Endometrial microvascular endothelial cells (primary cell): ENCODE data around the gene TCP1. TPM values are rescaled to one million over a fixed set of nuclear protein-coding genes. Genes with fewer than 3 reads are reported as not detected.
"Not testable (repeated sequence)": the region's sequence is repeated elsewhere in the genome, so short reads cannot be mapped to it uniquely, and the experiment has no call there.

Source experiments
- in situ Hi-C: cut with HindIII; loops from 2 replicates; pipeline ENCODE4 v1.10.0; 2017; ENCODE audit warnings: low sequenced_read_pairs, low pct_unique_long_range_greater_than_20kb; ENCODE audit errors: inconsistent ontology term
- total RNA-seq: library from RNA; depleted of rRNA; stranded (reverse); fragments of >200 nt; gene quantifications from one replicate; pipeline ENCODE4 v1.2.3, GENCODE V29; 2015; ENCODE audit errors: inconsistent ontology term

TCP1 gene
- total RNA-seq, 1 donor from 2014 or later = 324 TPM

DNA sequence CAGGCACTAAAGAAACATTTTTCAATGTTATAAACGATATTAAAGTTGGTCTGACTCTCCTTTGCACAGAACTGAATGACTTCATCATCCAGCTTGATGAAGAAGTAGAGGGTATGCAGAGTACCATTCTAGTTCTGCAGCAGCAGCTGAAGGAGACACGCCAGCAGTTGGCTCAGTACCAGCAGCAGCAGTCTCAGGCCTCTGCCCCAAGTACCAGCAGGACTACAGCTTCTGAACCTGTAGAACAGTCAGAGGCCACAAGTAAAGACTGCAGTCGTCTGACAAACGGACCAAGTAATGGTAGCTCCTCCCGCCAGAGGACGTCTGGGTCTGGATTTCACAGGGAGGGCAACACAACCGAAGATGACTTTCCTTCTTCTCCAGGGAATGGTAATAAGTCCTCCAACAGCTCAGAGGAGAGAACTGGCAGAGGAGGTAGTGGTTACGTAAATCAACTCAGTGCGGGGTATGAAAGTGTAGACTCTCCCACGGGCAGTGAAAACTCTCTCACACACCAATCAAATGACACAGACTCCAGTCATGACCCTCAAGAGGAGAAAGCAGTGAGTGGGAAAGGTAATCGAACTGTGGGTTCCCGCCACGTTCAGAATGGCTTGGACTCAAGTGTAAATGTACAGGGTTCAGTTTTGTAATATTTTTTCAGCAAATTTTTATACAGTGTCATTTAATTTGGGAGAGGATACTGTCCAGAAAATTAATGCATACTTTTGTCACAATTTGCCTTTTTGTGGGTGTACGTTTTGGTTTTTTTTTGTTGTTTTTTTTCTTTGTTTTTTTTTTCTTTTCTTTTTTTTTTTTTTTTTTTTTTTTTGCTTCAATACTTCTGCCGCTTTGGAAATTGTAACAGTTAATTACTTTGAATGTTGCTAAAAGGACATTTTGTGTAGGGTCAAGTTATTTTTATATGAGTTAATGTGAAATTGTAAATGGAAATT lies 34.2 kb downstream of the TCP1 start:
- in situ Hi-C loops = loop anchor here (25.0 kb wide), 1 partner anchor 232 kb away; no protein-coding TSS in a partner anchor

DNA sequence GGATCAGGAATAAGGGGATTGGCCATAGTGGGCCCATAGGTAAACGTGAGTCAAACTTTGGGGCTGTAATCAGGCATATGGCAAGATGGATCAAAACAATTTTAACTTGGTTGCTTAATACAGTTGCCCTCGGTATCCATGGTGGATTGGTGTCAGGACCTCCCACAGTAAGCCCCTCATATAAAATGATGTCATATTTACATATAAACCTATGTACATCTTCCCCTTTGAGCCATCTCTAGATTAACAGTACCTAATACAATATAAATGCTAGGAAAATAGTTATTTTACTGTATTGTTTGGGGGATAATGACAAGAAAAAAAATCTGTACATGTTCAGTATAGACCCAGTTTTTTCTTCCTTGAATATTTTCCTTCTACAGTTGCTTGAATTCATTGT lies 35.0 kb downstream of the TCP1 start:
- in situ Hi-C loops = loop anchor here (25.0 kb wide), 1 partner anchor 233 kb away; no protein-coding TSS in a partner anchor

DNA sequence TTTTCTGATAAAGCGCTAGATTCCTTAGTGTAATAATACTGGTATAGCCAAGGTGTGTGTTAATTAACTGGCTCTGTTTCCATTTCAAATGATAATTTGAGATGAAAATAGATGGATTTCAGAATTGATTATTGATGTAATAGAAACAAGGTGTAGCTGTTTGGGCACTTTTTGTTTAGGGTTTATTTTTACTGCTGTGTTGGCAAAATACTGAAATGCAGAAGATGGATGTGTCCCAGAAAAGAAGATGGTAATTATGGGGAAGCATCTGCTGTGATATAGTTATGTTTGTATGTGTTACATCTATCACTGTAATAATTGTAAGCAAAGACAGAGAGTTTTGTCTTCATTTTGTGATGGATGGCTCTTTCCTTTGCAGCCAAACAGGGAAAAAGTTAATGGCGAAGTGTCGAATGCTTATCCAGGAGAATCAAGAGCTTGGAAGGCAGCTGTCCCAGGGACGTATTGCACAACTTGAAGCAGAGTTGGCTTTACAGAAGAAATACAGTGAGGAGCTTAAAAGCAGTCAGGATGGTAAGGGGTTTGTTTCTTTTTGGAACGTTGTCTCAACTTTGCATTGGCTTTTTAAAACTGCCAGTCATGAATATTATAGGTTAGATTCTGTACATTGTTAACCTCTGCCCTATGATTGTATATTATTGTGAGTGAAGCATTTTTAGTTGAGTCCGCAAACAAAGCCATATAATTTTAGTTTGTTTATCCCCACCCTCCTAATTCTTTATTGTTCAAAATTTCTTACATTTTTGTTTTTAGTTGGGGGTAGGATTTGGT lies 36.1 kb downstream of the TCP1 start:
- in situ Hi-C loops = loop anchor here (25.0 kb wide), 1 partner anchor 234 kb away; no protein-coding TSS in a partner anchor

DNA sequence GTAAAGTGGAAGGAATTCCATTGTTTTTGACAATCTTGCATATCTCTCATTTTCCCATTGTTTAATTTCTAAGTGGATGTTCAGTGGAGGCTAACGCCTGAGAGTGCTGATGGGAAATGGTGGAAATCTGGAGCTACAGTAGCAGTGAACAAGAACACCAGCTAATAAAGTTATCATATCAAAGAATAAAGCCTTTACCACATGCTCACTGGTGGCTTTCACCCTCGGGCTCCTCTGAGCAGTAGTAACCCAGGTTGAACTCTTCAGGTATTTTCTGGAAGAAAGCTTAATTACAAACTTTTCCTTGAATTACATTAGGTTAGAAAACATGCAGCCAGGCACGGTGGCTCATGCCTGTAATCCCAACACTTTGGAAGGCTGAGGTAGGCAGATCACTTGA lies 38.0 kb downstream of the TCP1 start:
- in situ Hi-C loops = loop anchor here (25.0 kb wide), 1 partner anchor 236 kb away; no protein-coding TSS in a partner anchor

DNA sequence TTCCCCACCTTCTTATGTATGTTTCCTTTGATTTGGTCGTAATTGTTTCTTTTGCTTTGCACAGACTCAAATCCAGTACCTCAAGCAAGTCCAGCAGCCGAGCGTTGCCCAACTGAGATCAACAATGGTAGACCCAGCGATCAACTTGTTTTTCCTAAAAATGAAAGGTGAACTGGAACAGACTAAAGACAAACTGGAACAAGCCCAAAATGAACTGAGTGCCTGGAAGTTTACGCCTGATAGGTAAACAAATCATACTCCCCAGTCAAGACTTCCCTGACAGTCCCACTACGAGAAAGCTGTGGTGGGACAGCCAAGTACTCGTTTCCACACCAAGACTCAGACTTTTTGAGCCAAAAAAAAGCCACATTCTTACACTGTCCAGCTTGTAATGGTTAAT lies 41.3 kb downstream of the TCP1 start:
- in situ Hi-C loops = not testable (repeated sequence)

DNA sequence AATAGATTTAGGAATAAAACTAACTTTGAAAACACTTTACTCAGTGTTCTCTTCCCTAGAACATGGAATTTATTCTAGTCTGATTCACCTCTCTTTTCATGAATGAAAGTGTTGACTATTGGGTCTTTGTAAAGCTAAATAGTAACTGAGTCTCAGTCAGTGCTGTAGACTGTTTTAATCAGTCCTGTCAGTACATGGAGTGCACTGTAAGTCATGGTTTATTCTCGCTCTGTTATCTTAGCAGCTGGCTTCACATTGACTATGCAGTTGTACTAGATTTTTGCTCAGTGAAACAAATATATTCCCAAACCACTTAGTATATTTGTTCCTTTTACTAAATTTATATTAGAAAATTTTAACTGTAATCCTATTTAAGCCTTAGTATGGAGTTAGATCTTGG lies 42.6 kb downstream of the TCP1 start:
- in situ Hi-C loops = no loop called here

DNA sequence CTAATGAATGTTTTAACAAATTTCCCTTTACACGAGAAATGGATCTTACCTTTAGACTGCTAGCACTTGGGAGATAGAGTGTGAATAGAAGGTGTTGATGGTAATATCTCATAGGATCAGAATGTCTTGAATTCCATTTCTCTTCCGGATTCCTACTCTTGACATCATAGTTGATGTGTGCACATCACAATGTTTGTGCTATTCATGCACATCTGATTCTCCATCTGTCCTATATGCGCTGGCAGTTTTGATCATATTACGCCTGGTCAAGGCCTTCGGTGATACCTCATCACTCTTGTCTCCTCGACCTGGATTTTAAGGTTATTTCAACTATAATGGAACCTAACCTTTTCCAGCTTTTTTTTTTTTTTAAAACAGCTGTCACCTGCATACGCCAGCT lies 44.3 kb downstream of the TCP1 start:
- in situ Hi-C loops = no loop called here

DNA sequence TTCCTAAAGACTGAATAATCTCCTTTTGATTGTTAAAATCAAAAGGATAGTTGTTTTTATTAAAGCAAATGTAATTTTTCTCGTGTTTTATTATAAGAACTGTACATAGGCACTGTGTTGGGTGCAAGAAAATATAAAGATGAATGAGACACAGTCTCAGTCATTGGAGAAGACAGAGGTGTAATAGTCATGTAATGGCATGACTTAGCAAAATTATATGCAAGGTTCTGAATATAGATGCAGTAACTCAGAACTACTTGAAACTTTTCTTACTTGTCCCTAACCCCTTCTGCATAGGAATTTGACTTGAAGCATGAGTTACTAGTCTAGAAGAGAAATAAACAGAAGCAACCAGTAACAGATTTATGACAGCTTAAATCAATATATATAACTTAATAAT lies 47.2 kb downstream of the TCP1 start:
- in situ Hi-C loops = no loop called here

DNA sequence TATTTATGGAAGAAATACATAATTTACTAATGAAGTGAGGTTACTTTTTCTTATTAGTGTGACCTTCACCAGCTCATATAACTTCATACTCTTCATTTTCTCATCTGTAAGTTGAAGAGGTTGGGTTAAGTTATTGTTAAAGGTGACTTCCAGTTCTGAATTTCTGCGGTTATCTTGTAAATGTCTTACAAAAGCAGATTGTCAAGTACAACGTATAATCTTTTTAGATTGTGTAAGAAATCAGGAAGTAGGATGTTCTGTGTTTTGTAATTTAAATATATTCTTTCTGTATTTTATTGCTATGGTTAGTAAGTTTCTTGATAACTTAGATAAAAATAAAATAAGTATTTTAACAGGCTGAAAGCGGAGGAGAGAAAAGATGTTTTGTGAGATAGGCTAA lies 50.1 kb downstream of the TCP1 start:
- in situ Hi-C loops = no loop called here

DNA sequence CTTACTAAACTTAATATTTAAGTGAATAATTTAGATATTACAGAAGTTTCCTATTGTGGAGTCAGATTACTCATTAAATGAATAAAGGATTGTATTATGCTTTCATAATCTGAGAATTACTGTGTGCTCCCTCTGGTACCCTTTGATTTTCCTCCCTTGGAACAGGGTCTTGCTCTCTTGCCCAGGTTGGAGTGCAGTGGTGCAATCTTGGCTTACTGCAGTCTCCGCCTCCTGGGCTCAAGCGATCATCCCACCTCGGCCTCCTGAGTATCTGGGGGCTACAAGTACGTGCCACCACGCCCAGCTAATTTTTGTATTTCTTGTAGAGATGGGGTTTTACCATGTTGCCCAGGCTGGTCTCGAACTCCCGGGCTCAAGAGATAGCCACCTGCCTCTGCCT lies 52.5 kb downstream of the TCP1 start:
- in situ Hi-C loops = no loop called here

DNA sequence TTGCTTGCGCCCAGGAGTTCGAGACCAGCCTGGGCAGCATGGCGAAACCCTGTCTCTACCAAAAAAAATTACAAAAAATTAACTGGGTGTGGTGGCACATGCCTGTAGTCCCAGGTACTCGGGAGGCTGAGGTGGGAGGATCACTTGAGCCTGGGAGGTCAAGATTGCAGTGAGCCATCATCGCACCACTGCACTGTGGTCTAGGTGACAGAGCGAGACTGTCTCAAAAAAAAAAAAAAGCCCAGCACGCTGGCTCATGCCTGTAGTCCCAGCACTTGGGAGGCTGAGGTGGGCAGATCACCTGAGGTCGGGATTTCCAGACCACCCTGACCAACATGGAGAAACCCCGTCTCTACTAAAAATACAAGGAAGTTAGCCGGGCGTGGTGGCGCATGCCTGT lies 56.0 kb downstream of the TCP1 start:
- in situ Hi-C loops = not testable (repeated sequence)

DNA sequence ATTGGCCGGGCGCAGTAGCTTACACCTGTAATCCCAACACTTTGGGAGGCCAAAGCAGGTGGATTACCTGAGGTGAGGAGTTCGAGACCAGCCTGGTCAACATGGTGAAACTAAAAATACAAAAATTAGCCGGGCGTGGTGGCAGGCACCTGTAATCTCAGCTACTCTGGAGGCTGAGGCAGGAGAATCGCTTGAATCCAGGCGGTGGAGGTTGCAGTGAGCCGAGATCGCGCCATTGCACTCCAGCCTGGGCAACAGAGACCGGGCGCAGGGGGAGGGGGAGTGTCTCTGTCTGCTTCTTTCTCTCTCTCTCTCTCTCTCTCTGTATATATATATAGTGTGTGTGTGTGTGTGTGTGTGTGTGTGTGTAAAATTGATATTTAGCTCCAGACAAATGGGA lies 56.9 kb downstream of the TCP1 start:
- in situ Hi-C loops = not testable (repeated sequence)

DNA sequence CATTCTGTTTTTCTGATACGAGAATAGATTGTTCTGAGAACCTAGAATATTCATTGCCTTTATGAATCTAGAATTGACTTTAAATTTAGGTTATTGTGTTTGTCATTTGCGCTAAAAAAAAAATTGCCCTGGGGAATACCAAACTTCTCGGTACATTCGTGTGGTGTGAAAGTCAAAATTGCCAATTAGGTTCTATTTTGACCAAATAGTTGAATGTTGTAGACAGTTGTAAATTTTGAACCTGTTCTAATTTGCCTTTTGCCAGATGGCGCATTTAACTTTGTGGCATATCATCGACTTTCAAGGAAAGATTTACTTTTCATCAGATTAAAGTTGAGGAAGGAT lies 59.1 kb downstream of the TCP1 start:
- in situ Hi-C loops = no loop called here

DNA sequence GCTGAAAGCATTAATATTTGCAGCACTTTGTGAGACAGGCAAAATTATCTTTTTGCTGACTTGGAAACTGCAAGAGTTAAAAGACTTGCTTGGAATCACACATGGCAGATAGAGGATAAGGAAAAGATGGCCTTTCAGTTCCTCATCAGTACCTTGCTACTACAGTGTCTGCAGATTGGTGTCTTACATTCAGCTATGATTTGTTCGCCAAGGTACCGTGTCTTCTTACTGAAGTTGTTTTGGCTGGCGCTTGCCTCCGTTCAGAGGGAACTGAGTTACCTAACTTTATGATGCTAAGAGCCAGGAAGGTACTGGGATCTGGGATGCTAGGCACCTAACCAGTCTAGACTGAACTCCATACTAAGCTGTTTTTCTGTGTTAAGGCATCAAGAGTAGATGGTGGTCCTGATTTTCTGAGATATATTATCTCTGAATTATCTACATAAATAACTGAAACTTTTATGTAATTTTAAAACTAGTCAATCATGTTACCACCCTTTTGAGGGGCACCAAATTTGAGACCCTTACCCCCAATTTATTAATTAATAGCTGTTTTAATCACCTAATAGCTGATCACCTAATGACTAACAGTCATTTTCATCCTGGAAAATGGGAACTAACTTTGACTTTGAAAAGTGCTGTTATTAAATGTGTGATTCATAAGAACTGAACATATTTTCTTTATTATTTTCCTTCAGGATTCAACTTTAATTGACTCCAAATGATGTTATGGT lies 59.6 kb downstream of the TCP1 start:
- in situ Hi-C loops = no loop called here

DNA sequence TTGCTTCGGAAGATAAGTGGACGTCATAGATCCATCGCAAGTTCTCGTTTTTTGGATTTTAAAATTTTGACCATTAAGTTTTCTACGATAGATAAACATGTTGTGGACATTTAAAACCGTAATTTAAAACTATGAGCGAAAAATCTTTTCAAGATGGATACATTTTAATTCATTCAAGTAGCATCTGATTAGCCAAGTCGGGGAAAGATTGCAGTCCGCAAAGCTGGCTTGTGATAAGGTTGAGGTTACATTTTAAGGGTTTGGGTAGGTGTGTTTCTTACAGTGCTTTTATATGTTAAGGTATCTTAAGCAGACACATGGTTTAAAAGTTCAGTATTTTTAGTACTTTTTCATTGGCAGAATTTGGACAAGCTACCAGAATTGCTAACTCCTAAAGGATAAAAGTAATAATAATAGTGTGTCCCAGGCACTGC lies 60.9 kb downstream of the TCP1 start:
- in situ Hi-C loops = no loop called here
